Kidney epithelial cell (primary cell): ENCODE data around the gene ZNF418. TPM values are rescaled to one million over a fixed set of nuclear protein-coding genes. Genes with fewer than 3 reads are reported as not detected.
A peak's percentile ranks its signal among the peaks of the same experiment; 100 is the strongest.

ENCODE experiments used
- DNase-seq: peaks from one replicate; pipeline ENCODE4 v3.0.0-alpha.2; 2010; ENCODE audit warnings: low read depth
- H3K27me3 ChIP-seq: 2 replicates; pipeline ENCODE4 v1.6.0; 2011; ENCODE audit warnings: low read length; ENCODE audit not compliant: control insufficient read depth, insufficient read depth
- H3K36me3 ChIP-seq: 2 replicates; pipeline ENCODE4 v1.5.1; 2011; ENCODE audit warnings: low read length; ENCODE audit not compliant: control insufficient read depth, insufficient read depth
- H3K4me3 ChIP-seq: 2 replicates; pipeline ENCODE4 v1.5.1; 2011; ENCODE audit warnings: low read depth, mild to moderate bottlenecking, control low read depth, low read length
- CTCF ChIP-seq: IDR thresholded peaks from 2 replicates; pipeline ENCODE4 v1.5.1; 2011; ENCODE audit warnings: mild to moderate bottlenecking, moderate library complexity, low read length, control low read depth, inconsistent platforms; ENCODE audit not compliant: insufficient read depth, poor library complexity, severe bottlenecking
- total RNA-seq: library from RNA; depleted of rRNA; stranded (reverse); fragments of >200 nt; gene quantifications from 2 replicates; pipeline ENCODE4 v1.2.3, GENCODE V29; 2015

ZNF418 gene
- 1.9 and 2.6 TPM in 2 replicates for total RNA-seq

- peak; percentile 62 for DNase-seq
- no peak for TF ChIP-seq CTCF
- peak within 1 kb of the TSS; percentile 82 for H3K4me3 ChIP-seq
- H3K36me3 ChIP-seq = no peaks in the 10 kb centered on the region
- H3K27me3 ChIP-seq = no peaks in the 10 kb centered on the region
Measured at GRCh38 chr19:57934820-57935665, at the start of gene ZNF418. TSS of gene ZNF418 (minus strand) at chr19:57935402. CDS start at chr19:57933822, 1,580 bp downstream.

GRCh38 chr19:57978586-57979289 lies 43.5 kb upstream of the ZNF418 start:
- DNase-seq = no peak
- no peak for TF ChIP-seq CTCF
- Histone ChIP-seq H3K4me3 (no peak overlapping the region), H3K36me3 (peaks cover 1% of the 10 kb centered on the region), H3K27me3 (no peaks in the 10 kb centered on the region)

GRCh38 chr19:57974434-57974833 lies 39.2 kb upstream of the ZNF418 start, which contains the start of gene C19orf18:
TSS of gene C19orf18 (minus strand) at chr19:57974534. CDS start at chr19:57974432, 102 bp downstream.
- Histone ChIP-seq H3K36me3 (peaks cover 1% of the 10 kb centered on the region), H3K27me3 (no peaks in the 10 kb centered on the region), H3K4me3 (no peak within 1 kb of the TSS)
- TF ChIP-seq CTCF = no peak
- DNase-seq = no peak

GRCh38 chr19:57964761-57965160 lies 29.6 kb upstream of the ZNF418 start:
- Histone ChIP-seq H3K36me3 (no peaks in the 10 kb centered on the region), H3K27me3 (no peaks in the 10 kb centered on the region), H3K4me3 (no peak overlapping the region)
- no peak for DNase-seq
- TF ChIP-seq CTCF = no peak

- Histone ChIP-seq H3K36me3 (no peaks in the 10 kb centered on the region), H3K4me3 (no peak overlapping the region), H3K27me3 (no peaks in the 10 kb centered on the region)
- no peak for TF ChIP-seq CTCF
- DNase-seq = no peak
Measured at GRCh38 chr19:57961785-57962184, 26.6 kb upstream of the ZNF418 start.
